ENCODE data around the gene FGD2.

DNA sequence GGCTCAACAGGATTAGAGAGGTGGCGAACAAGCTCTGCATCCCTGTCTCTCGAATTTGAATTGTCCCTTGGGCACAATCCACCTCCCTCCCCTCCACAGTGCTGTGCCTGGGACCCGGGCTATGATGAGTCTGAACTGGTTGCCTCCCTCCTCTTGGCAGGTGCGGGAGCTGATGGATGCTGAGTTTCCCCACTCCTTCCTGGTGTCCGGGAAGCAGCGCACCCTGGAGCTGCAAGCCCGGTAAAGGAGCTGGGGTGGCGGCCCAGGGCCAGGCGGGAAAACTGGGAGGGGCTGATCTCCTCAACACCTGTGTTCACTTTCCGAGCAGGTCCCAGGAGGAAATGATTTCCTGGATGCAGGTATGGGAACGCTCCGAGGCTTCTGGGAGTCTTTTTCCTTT, 14.9 kb downstream of the FGD2 start:
- TF ChIP-seq POLR2AphosphoS5 (IDR thresholded peaks at IDR 0.05; ENCODE audit: low read depth): no peak
- TF ChIP-seq, protein P1, sequence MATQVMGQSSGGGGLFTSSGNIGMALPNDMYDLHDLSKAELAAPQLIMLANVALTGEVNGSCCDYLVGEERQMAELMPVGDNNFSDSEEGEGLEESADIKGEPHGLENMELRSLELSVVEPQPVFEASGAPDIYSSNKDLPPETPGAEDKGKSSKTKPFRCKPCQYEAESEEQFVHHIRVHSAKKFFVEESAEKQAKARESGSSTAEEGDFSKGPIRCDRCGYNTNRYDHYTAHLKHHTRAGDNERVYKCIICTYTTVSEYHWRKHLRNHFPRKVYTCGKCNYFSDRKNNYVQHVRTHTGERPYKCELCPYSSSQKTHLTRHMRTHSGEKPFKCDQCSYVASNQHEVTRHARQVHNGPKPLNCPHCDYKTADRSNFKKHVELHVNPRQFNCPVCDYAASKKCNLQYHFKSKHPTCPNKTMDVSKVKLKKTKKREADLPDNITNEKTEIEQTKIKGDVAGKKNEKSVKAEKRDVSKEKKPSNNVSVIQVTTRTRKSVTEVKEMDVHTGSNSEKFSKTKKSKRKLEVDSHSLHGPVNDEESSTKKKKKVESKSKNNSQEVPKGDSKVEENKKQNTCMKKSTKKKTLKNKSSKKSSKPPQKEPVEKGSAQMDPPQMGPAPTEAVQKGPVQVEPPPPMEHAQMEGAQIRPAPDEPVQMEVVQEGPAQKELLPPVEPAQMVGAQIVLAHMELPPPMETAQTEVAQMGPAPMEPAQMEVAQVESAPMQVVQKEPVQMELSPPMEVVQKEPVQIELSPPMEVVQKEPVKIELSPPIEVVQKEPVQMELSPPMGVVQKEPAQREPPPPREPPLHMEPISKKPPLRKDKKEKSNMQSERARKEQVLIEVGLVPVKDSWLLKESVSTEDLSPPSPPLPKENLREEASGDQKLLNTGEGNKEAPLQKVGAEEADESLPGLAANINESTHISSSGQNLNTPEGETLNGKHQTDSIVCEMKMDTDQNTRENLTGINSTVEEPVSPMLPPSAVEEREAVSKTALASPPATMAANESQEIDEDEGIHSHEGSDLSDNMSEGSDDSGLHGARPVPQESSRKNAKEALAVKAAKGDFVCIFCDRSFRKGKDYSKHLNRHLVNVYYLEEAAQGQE (IDR thresholded peaks at IDR 0.05; ENCODE audit: insufficient replicate concordance, low read depth): no peak
- TF ChIP-seq, protein P2, sequence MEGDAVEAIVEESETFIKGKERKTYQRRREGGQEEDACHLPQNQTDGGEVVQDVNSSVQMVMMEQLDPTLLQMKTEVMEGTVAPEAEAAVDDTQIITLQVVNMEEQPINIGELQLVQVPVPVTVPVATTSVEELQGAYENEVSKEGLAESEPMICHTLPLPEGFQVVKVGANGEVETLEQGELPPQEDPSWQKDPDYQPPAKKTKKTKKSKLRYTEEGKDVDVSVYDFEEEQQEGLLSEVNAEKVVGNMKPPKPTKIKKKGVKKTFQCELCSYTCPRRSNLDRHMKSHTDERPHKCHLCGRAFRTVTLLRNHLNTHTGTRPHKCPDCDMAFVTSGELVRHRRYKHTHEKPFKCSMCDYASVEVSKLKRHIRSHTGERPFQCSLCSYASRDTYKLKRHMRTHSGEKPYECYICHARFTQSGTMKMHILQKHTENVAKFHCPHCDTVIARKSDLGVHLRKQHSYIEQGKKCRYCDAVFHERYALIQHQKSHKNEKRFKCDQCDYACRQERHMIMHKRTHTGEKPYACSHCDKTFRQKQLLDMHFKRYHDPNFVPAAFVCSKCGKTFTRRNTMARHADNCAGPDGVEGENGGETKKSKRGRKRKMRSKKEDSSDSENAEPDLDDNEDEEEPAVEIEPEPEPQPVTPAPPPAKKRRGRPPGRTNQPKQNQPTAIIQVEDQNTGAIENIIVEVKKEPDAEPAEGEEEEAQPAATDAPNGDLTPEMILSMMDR (IDR thresholded peaks at IDR 0.05; ENCODE audit: insufficient read depth, low read length): no peak
- no peak for TF ChIP-seq GABPA (IDR thresholded peaks at IDR 0.05; ENCODE audit: low read depth)
- no peak for TF ChIP-seq SPI1 (IDR thresholded peaks at IDR 0.05; ENCODE audit: borderline replicate concordance, low read depth)
